DOHH2 (cell line): Measurements from ENCODE around the gene HOXA6.

Experiments
- H3F3A ChIP-seq: fragments of 200-600 bp; sonication (generic), shearing (Covaris generic); 2 replicates; pipeline ENCODE4 v1.6.0; 2016; ENCODE audit warnings: antibody characterized with exemption, mild to moderate bottlenecking; ENCODE audit not compliant: control insufficient read depth, insufficient read depth
- H3K27ac ChIP-seq: fragments of 200-600 bp; sonication (generic); 2 replicates; pipeline ENCODE4 v1.5.1; 2014; ENCODE audit warnings: low read depth, mild to moderate bottlenecking, low read length, moderate library complexity
- H3K27me3 ChIP-seq: fragments of 200-600 bp; sonication (generic); 2 replicates; pipeline ENCODE4 v1.6.1; 2014; ENCODE audit warnings: mild to moderate bottlenecking, low read length, mixed read lengths; ENCODE audit not compliant: control insufficient read depth
- H3K36me3 ChIP-seq: fragments of 200-600 bp; sonication (generic); 2 replicates; pipeline ENCODE4 v1.6.1; 2014; ENCODE audit warnings: mild to moderate bottlenecking, low read length, moderate library complexity, mixed read lengths; ENCODE audit not compliant: control insufficient read depth
- H3K4me1 ChIP-seq: fragments of 200-600 bp; sonication (generic); 2 replicates; pipeline ENCODE4 v1.6.1; 2014; ENCODE audit warnings: mild to moderate bottlenecking, low read length, mixed read lengths; ENCODE audit not compliant: control insufficient read depth
- H3K4me2 ChIP-seq: fragments of 200-600 bp; sonication (generic); 2 replicates; pipeline ENCODE4 v1.6.0; 2014; ENCODE audit warnings: mild to moderate bottlenecking, low read length, moderate library complexity
- H3K4me3 ChIP-seq: fragments of 200-600 bp; sonication (generic); 2 replicates; pipeline ENCODE4 v1.5.1; 2014; ENCODE audit warnings: mild to moderate bottlenecking, low read length, mixed read lengths
- H3K79me2 ChIP-seq: fragments of 200-600 bp; sonication (generic); 2 replicates; pipeline ENCODE4 v1.6.1; 2014; ENCODE audit warnings: mild to moderate bottlenecking, low read length, mixed read lengths; ENCODE audit not compliant: control insufficient read depth
- H3K9me2 ChIP-seq: fragments of 200-600 bp; sonication (generic); replicated peaks from 2 replicates; pipeline ENCODE4 v1.6.1; 2014; ENCODE audit warnings: mild to moderate bottlenecking, low read length, mixed read lengths; ENCODE audit not compliant: control insufficient read depth
- H3K9me3 ChIP-seq: fragments of 200-600 bp; sonication (generic); 2 replicates; pipeline ENCODE4 v1.6.1; 2014; ENCODE audit warnings: antibody characterized with exemption, low read length, mixed read lengths; ENCODE audit not compliant: control insufficient read depth, insufficient read depth
- H4K20me1 ChIP-seq: fragments of 200-600 bp; sonication (generic); 2 replicates; pipeline ENCODE4 v1.6.0; 2014; ENCODE audit warnings: low read depth, mild to moderate bottlenecking, antibody characterized with exemption, low read length, moderate library complexity; ENCODE audit not compliant: control insufficient read depth, insufficient read depth
- EZH2phosphoT487 ChIP-seq: fragments of 200-600 bp; sonication (generic); IDR thresholded peaks from 2 replicates; pipeline ENCODE4 v1.6.1; 2017; ENCODE audit warnings: borderline replicate concordance, mild to moderate bottlenecking, antibody characterized with exemption, low read length, moderate library complexity, mixed read lengths
- TF ChIP-seq, protein P1 (sequence below): fragments of 200-600 bp; sonication (generic); IDR thresholded peaks from one replicate; pipeline ENCODE4 v1.5.1; 2014; ENCODE audit warnings: antibody characterized with exemption, mild to moderate bottlenecking, low read depth, low read length; ENCODE audit not compliant: poor library complexity, severe bottlenecking

HOXA6 gene

GRCh38 chr7:27131390-27131819, 16.2 kb downstream of the HOXA6 start:
- Histone ChIP-seq H3F3A (no peaks in the 10 kb centered on the region), H3K4me2 (no peak overlapping the region), H3K4me1 (no peaks in the 10 kb centered on the region), H3K9me2 (no peaks in the 10 kb centered on the region), H3K79me2 (no peaks in the 10 kb centered on the region), H3K4me3 (no peak overlapping the region), H3K27me3 (peaks cover 53% of the 10 kb centered on the region), H3K9me3 (no peaks in the 10 kb centered on the region), H3K36me3 (no peaks in the 10 kb centered on the region), H3K27ac (no peak overlapping the region), H4K20me1 (no peaks in the 10 kb centered on the region)
- TF ChIP-seq EZH2phosphoT487: no peak
- TF ChIP-seq, protein P1, sequence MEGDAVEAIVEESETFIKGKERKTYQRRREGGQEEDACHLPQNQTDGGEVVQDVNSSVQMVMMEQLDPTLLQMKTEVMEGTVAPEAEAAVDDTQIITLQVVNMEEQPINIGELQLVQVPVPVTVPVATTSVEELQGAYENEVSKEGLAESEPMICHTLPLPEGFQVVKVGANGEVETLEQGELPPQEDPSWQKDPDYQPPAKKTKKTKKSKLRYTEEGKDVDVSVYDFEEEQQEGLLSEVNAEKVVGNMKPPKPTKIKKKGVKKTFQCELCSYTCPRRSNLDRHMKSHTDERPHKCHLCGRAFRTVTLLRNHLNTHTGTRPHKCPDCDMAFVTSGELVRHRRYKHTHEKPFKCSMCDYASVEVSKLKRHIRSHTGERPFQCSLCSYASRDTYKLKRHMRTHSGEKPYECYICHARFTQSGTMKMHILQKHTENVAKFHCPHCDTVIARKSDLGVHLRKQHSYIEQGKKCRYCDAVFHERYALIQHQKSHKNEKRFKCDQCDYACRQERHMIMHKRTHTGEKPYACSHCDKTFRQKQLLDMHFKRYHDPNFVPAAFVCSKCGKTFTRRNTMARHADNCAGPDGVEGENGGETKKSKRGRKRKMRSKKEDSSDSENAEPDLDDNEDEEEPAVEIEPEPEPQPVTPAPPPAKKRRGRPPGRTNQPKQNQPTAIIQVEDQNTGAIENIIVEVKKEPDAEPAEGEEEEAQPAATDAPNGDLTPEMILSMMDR: no peak

DNA sequence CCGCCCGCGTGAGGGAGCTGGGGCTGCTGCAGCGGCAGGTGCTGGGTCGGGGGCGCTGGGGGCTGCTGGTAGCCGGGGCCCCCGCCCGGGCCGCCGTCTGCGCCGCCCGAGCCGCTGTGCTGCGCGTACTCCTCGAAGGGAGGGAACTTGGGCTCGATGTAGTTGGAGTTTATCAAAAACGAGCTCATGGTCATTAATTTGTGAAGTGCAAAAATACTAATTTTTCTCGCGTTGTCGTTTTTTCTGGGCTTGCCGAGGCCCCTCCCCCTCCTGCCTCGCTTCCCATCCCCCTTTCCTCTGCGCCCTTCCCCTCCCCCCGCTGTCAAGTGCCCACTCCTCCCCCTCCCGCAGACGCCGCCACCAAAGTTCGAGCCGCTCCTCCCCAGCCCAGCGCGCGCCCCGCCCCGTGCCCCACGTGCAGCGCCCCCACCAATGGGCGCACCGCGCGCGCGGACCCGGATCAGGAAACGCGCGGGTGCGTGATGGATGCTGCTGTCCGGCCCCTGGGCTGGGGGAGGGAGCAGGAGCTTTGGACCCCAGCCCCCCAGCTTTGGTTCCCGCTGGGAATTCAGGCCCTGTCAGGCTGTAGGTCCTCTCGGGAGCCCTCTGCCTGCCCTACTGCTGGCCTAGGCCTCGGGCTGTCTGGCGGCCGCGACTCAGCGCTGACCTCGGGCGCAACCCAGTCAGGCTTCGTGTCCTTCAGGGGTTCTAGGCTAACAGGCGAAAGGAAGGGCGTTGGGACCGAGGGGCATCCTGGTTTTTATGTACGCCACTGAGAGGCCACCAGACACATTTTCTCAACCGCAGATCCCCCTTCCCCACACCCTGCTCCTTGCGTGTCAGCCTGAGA, 16.8 kb downstream of the HOXA6 start, which contains the start of gene HOXA4:
Gene HOXA4 (minus strand): TSS at position 218 of the 850 bp plus-strand sequence. CDS start 24 bp downstream, at position 194.
- H3K4me3 ChIP-seq: no peak within 1 kb of the TSS
- H3K4me2 ChIP-seq: no peak within 1 kb of the TSS
- H3F3A ChIP-seq: no peaks in the 10 kb centered on the region
- no peak for TF ChIP-seq EZH2phosphoT487
- TF ChIP-seq, protein P1: no peak
- peaks cover 55% of the 10 kb centered on the region for H3K27me3 ChIP-seq
- H3K36me3 ChIP-seq: no peaks in the 10 kb centered on the region
- no peak within 1 kb of the TSS for H3K27ac ChIP-seq
- no peaks in the 10 kb centered on the region for H4K20me1 ChIP-seq
- H3K79me2 ChIP-seq: no peaks in the 10 kb centered on the region
- no peaks in the 10 kb centered on the region for H3K9me3 ChIP-seq
- H3K9me2 ChIP-seq: no peaks in the 10 kb centered on the region
- H3K4me1 ChIP-seq: no peaks in the 10 kb centered on the region

GRCh38 chr7:27129729-27130539, 17.6 kb downstream of the HOXA6 start:
- H3K4me1 ChIP-seq: no peaks in the 10 kb centered on the region
- H3K4me2 ChIP-seq: no peak overlapping the region
- no peaks in the 10 kb centered on the region for H3K36me3 ChIP-seq
- H3K27me3 ChIP-seq: peaks cover 52% of the 10 kb centered on the region
- no peaks in the 10 kb centered on the region for H3F3A ChIP-seq
- TF ChIP-seq EZH2phosphoT487: no peak
- TF ChIP-seq, protein P1: no peak
- H4K20me1 ChIP-seq: no peaks in the 10 kb centered on the region
- no peaks in the 10 kb centered on the region for H3K9me3 ChIP-seq
- H3K9me2 ChIP-seq: no peaks in the 10 kb centered on the region
- H3K27ac ChIP-seq: no peak overlapping the region
- no peaks in the 10 kb centered on the region for H3K79me2 ChIP-seq
- H3K4me3 ChIP-seq: no peak overlapping the region
